ENCODE measurements around the gene GDF10. TPM values are rescaled to one million over a fixed set of nuclear protein-coding genes. Genes with fewer than 3 reads are reported as not detected.

Gene GDF10
- total and polyA plus RNA-seq, 8 donors = 0.31 to 2.6 (median 0.90) TPM; not detected in 5

GRCh38 chr10:47283848-47284247, 16.1 kb upstream of the GDF10 start:
- H3K36me3 ChIP-seq = no peaks in the 10 kb centered on the region
- TF ChIP-seq POLR2AphosphoS5 (IDR thresholded peaks at IDR 0.05) (no peak), POLR2A (IDR thresholded peaks at IDR 0.05) (no peak), CTCF (IDR thresholded peaks at IDR 0.05) (no peak), EP300 (IDR thresholded peaks at IDR 0.05) (no peak)
- DNase-seq = no peak
- H3K4me1 ChIP-seq = peaks cover 0 to 11% (median 2%) of the 10 kb centered on the region in 4 donors
- no peaks in the 10 kb centered on the region for H3K9me3 ChIP-seq
- intact Hi-C loops (cut with DNase I; ENCODE audit: low total_unique reads) = no loop called here
- no peaks in the 10 kb centered on the region for H3K27me3 ChIP-seq
- no peak overlapping the region for H3K4me3 ChIP-seq
- no peak overlapping the region for H3K27ac ChIP-seq

DNA sequence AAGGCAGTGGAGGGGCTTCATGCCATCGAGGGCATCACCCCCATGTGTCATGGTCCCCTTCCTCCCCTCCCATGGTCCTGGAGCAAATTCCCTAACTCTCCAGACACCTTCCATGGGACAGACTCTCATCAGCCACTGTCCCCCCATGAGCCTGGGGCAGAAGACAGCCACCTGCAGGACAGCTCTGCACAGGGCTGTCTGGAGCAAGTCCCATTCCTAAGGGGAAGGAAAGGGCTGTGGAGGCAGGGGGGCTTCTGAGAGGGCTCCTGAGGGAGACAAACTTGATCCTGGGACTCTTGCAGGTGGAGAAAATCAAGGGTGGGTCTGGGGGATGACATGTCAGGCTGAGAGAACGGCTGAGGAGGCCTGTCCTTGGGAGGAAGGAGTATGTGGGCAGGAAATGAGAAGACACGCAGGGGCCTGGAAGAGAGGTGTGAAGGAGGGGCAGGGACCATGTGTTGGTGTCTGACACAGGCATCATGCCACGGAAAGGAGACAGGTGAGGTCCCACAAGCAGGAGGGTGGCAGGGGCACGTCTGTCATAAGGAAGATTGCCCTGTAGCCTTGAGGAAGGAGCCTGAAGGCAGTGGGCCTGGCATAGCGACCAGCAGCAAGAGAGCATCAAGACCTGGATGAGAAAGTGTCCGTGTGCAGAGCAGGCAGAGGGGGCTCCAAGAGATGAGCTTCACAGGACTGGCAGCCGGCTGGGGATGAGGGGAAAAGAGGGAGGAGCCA, 14.4 kb upstream of the GDF10 start:
- Histone ChIP-seq H3K27ac (no peak overlapping the region), H3K27me3 (no peaks in the 10 kb centered on the region), H3K4me3 (no peak overlapping the region), H3K9me3 (no peaks in the 10 kb centered on the region), H3K36me3 (no peaks in the 10 kb centered on the region), H3K4me1 (peaks cover 0 to 11% (median 2%) of the 10 kb centered on the region in 4 donors)
- TF ChIP-seq POLR2A (IDR thresholded peaks at IDR 0.05) (no peak), EP300 (IDR thresholded peaks at IDR 0.05) (no peak), POLR2AphosphoS5 (IDR thresholded peaks at IDR 0.05) (no peak), CTCF (IDR thresholded peaks at IDR 0.05) (no peak)
- WGBS, 5 donors = 67 to 74% (median 70%) methylated on average over 8 of the region's 8 CpGs
- intact Hi-C loops (cut with DNase I; ENCODE audit: low total_unique reads) = no loop called here
- no peak for DNase-seq

DNA sequence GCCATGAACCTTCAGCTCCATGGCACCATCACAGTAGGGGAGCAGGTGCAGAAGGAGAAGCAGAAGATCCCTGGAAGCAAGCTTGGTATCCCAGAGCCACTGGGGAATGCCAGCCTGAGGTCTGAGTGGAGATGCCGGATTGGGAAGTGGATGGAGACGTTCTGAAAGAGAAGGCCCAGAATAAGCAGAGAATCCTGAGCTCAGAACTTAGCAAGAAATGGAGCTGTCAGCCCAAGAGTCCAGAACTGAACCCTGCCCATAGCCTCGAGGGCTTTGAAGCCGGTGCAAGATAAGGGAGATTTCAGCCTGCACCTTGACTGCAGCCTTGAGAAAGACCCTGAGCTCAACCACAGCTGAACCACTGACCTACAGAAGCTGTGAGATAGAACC, 13.9 kb upstream of the GDF10 start:
- intact Hi-C loops (cut with DNase I; ENCODE audit: low total_unique reads) = no loop called here
- Histone ChIP-seq H3K4me1 (peaks cover 0 to 11% (median 2%) of the 10 kb centered on the region in 4 donors), H3K9me3 (no peaks in the 10 kb centered on the region), H3K27me3 (no peaks in the 10 kb centered on the region), H3K27ac (no peak overlapping the region), H3K4me3 (no peak overlapping the region), H3K36me3 (no peaks in the 10 kb centered on the region)
- no peak for DNase-seq
- 59 to 88% (median 75%) methylated on average over 4 of the region's 4 CpGs for WGBS, 5 donors
- TF ChIP-seq EP300 (IDR thresholded peaks at IDR 0.05) (no peak), POLR2AphosphoS5 (IDR thresholded peaks at IDR 0.05) (no peak), CTCF (IDR thresholded peaks at IDR 0.05) (no peak), POLR2A (IDR thresholded peaks at IDR 0.05) (no peak)

GRCh38 chr10:47286591-47287315, 13.2 kb upstream of the GDF10 start:
- Histone ChIP-seq H3K27me3 (no peaks in the 10 kb centered on the region), H3K9me3 (no peaks in the 10 kb centered on the region), H3K4me1 (peaks cover 0 to 11% (median 2%) of the 10 kb centered on the region in 4 donors), H3K4me3 (no peak overlapping the region), H3K36me3 (no peaks in the 10 kb centered on the region), H3K27ac (no peak overlapping the region)
- intact Hi-C loops (cut with DNase I; ENCODE audit: low total_unique reads) = no loop called here
- DNase-seq = no peak
- 67 to 79% (median 69%) methylated on average over 4 of the region's 4 CpGs for WGBS, 5 donors
- no peak for TF ChIP-seq CTCF (IDR thresholded peaks at IDR 0.05)
